B cell (primary cell): ENCODE results near the gene PTPN13.

Experiments used
- CTCF ChIP-seq: fragments of 200-600 bp; IDR thresholded peaks from one replicate; pipeline ENCODE4 v1.8.0; 2022; ENCODE audit warnings: antibody characterized with exemption, mild to moderate bottlenecking
- EZH2 ChIP-seq: IDR thresholded peaks from 2 replicates; pipeline ENCODE4 v1.6.1; 2012; ENCODE audit warnings: borderline replicate concordance, low read depth, mild to moderate bottlenecking, moderate library complexity, low read length; ENCODE audit not compliant: insufficient read depth, poor library complexity, severe bottlenecking

GRCh38 chr4:86685401-86685800 is 91.3 kb downstream of the PTPN13 start:
- TF ChIP-seq CTCF (no peak), EZH2 (no peak)
